Measurements from ENCODE around the gene MIEF1.

MIEF1 gene

GRCh38 chr22:39471381-39472141, 30.5 kb upstream of the MIEF1 start:
- DNase-seq = no peak

GRCh38 chr22:39472570-39473556, 29.2 kb upstream of the MIEF1 start:
- DNase-seq = no peak

- no peak for DNase-seq
Measured at GRCh38 chr22:39473851-39474250, 28.2 kb upstream of the MIEF1 start.

GRCh38 chr22:39474351-39475111, 27.6 kb upstream of the MIEF1 start:
- no peak for DNase-seq

GRCh38 chr22:39475337-39475736, 26.8 kb upstream of the MIEF1 start:
- no peak for DNase-seq

GRCh38 chr22:39475902-39476301, 26.2 kb upstream of the MIEF1 start:
- DNase-seq = no peak

- DNase-seq = no peak
Measured at GRCh38 chr22:39476664-39477063, 25.4 kb upstream of the MIEF1 start.

GRCh38 chr22:39477542-39477941, 24.5 kb upstream of the MIEF1 start:
- no peak for DNase-seq

- no peak for DNase-seq
Measured at GRCh38 chr22:39478441-39478850, 23.6 kb upstream of the MIEF1 start.

GRCh38 chr22:39479254-39479653, 22.8 kb upstream of the MIEF1 start:
- no peak for DNase-seq

GRCh38 chr22:39480557-39480956, 21.5 kb upstream of the MIEF1 start:
- DNase-seq = no peak

GRCh38 chr22:39481054-39481453, 21.0 kb upstream of the MIEF1 start:
- no peak for DNase-seq

GRCh38 chr22:39481595-39481994, 20.5 kb upstream of the MIEF1 start:
- DNase-seq = no peak

GRCh38 chr22:39482768-39483167, 19.3 kb upstream of the MIEF1 start:
- DNase-seq = no peak

GRCh38 chr22:39486951-39487825, 14.9 kb upstream of the MIEF1 start:
- DNase-seq = no peak

GRCh38 chr22:39487826-39488520, 14.1 kb upstream of the MIEF1 start:
- DNase-seq = no peak

- DNase-seq = no peak
Measured at GRCh38 chr22:39488563-39489083, 13.5 kb upstream of the MIEF1 start.

- no peak for DNase-seq
Measured at GRCh38 chr22:39489094-39490068, 12.7 kb upstream of the MIEF1 start.

GRCh38 chr22:39490135-39490798, 11.8 kb upstream of the MIEF1 start:
- DNase-seq = no peak
